ENCODE measurements around the gene ZFHX3. TPM values are rescaled to one million over a fixed set of nuclear protein-coding genes. Genes with fewer than 3 reads are reported as not detected.

The ZFHX3 gene
- total and polyA plus RNA-seq, 2 donors (not counting 3 experiments of a cell fraction or from before 2014, with no cell fraction given), result 3.7 to 18.8 TPM

DNA sequence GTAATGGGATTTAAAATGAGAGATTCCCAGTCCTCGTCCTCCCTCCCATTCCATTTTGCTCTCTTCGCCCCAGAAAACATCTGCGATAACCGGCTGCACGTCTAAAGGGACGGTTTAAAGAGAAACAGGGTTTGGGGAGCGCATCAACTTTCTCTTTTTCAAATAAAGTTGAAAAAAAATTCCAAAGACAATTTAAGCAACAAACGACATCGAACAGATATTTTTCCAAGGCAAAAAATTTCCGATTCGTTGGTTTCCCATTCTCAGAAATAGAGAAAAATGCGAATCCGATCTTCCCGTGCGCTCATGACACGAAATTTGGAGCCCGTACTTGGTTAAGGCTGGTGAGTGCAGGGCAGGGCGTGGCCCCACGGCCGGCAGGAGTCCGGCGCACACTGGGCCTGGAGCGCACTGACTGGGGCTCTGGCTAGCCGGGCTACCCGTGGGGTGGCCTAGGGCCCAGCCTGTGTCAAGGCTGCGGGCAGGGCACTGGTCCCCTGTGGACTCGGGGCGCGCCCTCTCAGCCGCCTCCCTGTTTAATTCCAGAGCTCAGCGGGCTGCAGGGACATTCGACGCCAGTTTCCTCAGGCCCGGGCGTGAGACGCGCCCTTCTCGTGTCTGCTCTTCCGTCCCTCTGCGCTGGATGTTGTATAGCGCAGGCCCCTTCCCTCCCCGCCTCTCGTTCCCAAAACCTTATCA is 17.9 kb upstream of the ZFHX3 start:
- ChIA-PET POLR2A (no interaction called here), CTCF (interaction anchor here (1.0 to 4.1 kb wide), 2 partner anchors 107 to 233 kb away, joined by 6 to 22 read pairs; no protein-coding TSS in a partner anchor)
- no peak overlapping the region for H3K9ac ChIP-seq (replicated peaks; ENCODE audit: extremely low read depth, insufficient read depth, low read length)
- H3K9me1 ChIP-seq (replicated peaks; ENCODE audit: control insufficient read depth, extremely low read depth, insufficient read depth, low read length), result no peaks in the 10 kb centered on the region
- H3K9me3 ChIP-seq (replicated peaks; ENCODE audit: control insufficient read depth, insufficient read depth, low read length), result no peaks in the 10 kb centered on the region
- H3K27me3 ChIP-seq (ENCODE audit: control insufficient read depth in 2 of 2, insufficient read depth in 2 of 2, low read length in 2 of 2), result no peaks in the 10 kb centered on the region
- TF ChIP-seq POLR2A (IDR thresholded peaks at IDR 0.05; ENCODE audit: low read depth, low read length) (no peak), MYC (IDR thresholded peaks at IDR 0.05; ENCODE audit: low read depth, low read length) (no peak), FOS (IDR thresholded peaks at IDR 0.05; ENCODE audit: borderline replicate concordance, insufficient read depth, low read length) (no peak), GATA2 (IDR thresholded peaks at IDR 0.05; ENCODE audit: insufficient read depth, insufficient read length, low read depth, low read length) (no peak), JUN (IDR thresholded peaks at IDR 0.05; ENCODE audit: borderline replicate concordance, insufficient read depth, insufficient read length, low read depth) (no peak), POLR2AphosphoS5 (IDR thresholded peaks at IDR 0.05; ENCODE audit: insufficient read depth, low read depth, low read length) (no peak), EZH2 (IDR thresholded peaks at IDR 0.05; ENCODE audit: borderline replicate concordance, low read depth, low read length, severe bottlenecking) (no peak)
- TF ChIP-seq, protein P1, sequence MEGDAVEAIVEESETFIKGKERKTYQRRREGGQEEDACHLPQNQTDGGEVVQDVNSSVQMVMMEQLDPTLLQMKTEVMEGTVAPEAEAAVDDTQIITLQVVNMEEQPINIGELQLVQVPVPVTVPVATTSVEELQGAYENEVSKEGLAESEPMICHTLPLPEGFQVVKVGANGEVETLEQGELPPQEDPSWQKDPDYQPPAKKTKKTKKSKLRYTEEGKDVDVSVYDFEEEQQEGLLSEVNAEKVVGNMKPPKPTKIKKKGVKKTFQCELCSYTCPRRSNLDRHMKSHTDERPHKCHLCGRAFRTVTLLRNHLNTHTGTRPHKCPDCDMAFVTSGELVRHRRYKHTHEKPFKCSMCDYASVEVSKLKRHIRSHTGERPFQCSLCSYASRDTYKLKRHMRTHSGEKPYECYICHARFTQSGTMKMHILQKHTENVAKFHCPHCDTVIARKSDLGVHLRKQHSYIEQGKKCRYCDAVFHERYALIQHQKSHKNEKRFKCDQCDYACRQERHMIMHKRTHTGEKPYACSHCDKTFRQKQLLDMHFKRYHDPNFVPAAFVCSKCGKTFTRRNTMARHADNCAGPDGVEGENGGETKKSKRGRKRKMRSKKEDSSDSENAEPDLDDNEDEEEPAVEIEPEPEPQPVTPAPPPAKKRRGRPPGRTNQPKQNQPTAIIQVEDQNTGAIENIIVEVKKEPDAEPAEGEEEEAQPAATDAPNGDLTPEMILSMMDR (IDR thresholded peaks at IDR 0.05; ENCODE audit: extremely low read depth in 1 of 2, insufficient read depth in 1 of 2, low read depth in 1 of 2, low read length in 2 of 2), result no peak
- TF ChIP-seq, protein P2, sequence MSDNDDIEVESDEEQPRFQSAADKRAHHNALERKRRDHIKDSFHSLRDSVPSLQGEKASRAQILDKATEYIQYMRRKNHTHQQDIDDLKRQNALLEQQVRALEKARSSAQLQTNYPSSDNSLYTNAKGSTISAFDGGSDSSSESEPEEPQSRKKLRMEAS (IDR thresholded peaks at IDR 0.05; ENCODE audit: insufficient read depth, insufficient read length), result no peak
- intact Hi-C loops (cut with micrococcal nuclease), result loop anchor here (2.0 to 10.0 kb wide), 5 partner anchors 79 to 973 kb away; partner anchors contain the start of genes DHX38 and TXNL4B
- peaks cover 77% of the 10 kb centered on the region for H3K4me1 ChIP-seq (ENCODE audit: control insufficient read depth, extremely low read depth, insufficient read depth, low read length)
- no peaks in the 10 kb centered on the region for H4K20me1 ChIP-seq (replicated peaks; ENCODE audit: control insufficient read depth, extremely low read depth, insufficient read depth, low read length)
- peak overlapping the region; percentile 69 for H2AFZ ChIP-seq (ENCODE audit: low read depth, low read length)
- peak overlapping the region; percentile 92 for H3K27ac ChIP-seq (ENCODE audit: insufficient read depth, low read depth, low read length)
- dilution Hi-C loops (cut with MboI; ENCODE audit: extremely low pct_ligation_motif_present, low sequenced_read_pairs), result no loop called here
- H3K4me3 ChIP-seq (replicated peaks in 1 of 3; ENCODE audit: insufficient read depth in 1 of 3, low read depth in 1 of 3, low read length in 3 of 3), result no peak overlapping the region
- no TSS peak for BruUV-seq (replicated peaks)
- no peaks in the 10 kb centered on the region for H3K36me3 ChIP-seq (ENCODE audit: control insufficient read depth in 2 of 2, extremely low read depth in 1 of 2, insufficient read depth in 2 of 2, low read length in 2 of 2)
- DNase-seq (ENCODE audit: low read depth, low spot score) (no peak), FAIRE-seq (no peak)
- no peaks in the 10 kb centered on the region for H3K79me2 ChIP-seq (ENCODE audit: control insufficient read depth, insufficient read depth, low read length)
- peak overlapping the region; percentile 53 for H3K4me2 ChIP-seq (ENCODE audit: insufficient read depth, low read length)

All from endothelial cell of umbilical vein (primary cell).